ENCODE results near the gene ITIH2.

DNA sequence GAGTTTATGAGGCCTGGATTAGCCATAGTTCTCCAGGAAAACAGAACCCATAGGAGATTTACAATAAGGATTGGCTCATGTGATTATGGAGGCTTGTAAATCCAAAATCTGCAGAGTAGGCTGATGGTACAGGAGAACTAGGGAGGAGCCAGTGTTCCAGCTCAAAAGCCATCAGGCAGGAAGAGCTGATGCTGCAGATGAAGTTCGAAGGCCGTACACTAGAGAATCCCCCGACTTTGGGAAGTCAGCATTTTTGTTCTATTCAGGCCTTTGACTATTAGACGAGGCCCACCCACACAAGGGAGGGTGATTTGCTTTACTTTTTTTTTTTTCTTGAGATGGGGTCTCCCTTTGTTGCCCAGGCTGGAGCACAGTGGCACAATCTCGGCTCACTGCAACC is 47.1 kb downstream of the ITIH2 start:
- no peak for TF ChIP-seq POLR2A (IDR thresholded peaks at IDR 0.05; ENCODE audit: control extremely low read depth in 1 of 2, low read depth in 2 of 2, low read length in 2 of 2)
- no peak for TF ChIP-seq HDAC2 (IDR thresholded peaks at IDR 0.05; ENCODE audit: borderline replicate concordance in 1 of 2, low read depth in 2 of 2, low read length in 2 of 2)
- no peak for TF ChIP-seq SP4 (IDR thresholded peaks at IDR 0.05; ENCODE audit: low read length)
- no peak for TF ChIP-seq TAF1 (IDR thresholded peaks at IDR 0.05; ENCODE audit: low read depth, low read length)
- TF ChIP-seq SAP30 (IDR thresholded peaks at IDR 0.05; ENCODE audit: insufficient read depth, insufficient replicate concordance, low read length) = no peak
- TF ChIP-seq KDM1A (IDR thresholded peaks at IDR 0.05; ENCODE audit: borderline replicate concordance, low read length) = no peak
- TF ChIP-seq, protein P1, sequence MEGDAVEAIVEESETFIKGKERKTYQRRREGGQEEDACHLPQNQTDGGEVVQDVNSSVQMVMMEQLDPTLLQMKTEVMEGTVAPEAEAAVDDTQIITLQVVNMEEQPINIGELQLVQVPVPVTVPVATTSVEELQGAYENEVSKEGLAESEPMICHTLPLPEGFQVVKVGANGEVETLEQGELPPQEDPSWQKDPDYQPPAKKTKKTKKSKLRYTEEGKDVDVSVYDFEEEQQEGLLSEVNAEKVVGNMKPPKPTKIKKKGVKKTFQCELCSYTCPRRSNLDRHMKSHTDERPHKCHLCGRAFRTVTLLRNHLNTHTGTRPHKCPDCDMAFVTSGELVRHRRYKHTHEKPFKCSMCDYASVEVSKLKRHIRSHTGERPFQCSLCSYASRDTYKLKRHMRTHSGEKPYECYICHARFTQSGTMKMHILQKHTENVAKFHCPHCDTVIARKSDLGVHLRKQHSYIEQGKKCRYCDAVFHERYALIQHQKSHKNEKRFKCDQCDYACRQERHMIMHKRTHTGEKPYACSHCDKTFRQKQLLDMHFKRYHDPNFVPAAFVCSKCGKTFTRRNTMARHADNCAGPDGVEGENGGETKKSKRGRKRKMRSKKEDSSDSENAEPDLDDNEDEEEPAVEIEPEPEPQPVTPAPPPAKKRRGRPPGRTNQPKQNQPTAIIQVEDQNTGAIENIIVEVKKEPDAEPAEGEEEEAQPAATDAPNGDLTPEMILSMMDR (IDR thresholded peaks at IDR 0.05; ENCODE audit: control extremely low read depth in 1 of 3, insufficient read depth in 1 of 3, low read depth in 1 of 3, low read length in 3 of 3) = no peak

Data from H1 (cell line).